HL-60 (cell line): ENCODE data around the gene NUDT14.

Experiments
- GABPA ChIP-seq: IDR thresholded peaks from 2 replicates; pipeline ENCODE4 v1.6.1; 2012; ENCODE audit warnings: low read depth
- POLR2AphosphoS5 ChIP-seq: IDR thresholded peaks from 2 replicates; pipeline ENCODE4 v1.6.1; 2012; ENCODE audit warnings: low read depth
- TF ChIP-seq, protein P1 (sequence below): IDR thresholded peaks from one replicate; pipeline ENCODE4 v1.5.1; 2011; ENCODE audit warnings: low read length, control low read depth, inconsistent platforms; ENCODE audit not compliant: insufficient read depth

DNA sequence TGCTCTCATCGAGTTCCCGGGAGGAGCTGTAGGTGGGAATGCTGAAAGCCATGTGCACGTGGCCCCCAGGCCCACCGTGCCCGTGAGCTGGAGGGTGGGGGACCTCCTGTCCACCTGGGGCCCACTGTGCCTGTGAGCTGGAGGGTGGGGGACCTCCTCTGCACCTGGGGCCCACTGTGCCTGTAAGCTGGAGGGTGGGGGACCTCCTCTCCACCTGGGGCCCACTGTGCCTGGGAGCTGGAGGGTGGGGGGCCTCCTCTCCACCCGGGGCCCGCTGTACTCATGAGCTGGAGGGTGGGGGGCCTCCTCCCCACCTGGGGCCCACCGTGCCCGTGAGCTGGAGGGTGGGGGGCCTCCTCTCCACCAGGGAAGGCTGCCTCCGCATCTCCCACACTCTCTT lies 13.9 kb upstream of the NUDT14 start:
- no peak for TF ChIP-seq GABPA
- TF ChIP-seq, protein P1, sequence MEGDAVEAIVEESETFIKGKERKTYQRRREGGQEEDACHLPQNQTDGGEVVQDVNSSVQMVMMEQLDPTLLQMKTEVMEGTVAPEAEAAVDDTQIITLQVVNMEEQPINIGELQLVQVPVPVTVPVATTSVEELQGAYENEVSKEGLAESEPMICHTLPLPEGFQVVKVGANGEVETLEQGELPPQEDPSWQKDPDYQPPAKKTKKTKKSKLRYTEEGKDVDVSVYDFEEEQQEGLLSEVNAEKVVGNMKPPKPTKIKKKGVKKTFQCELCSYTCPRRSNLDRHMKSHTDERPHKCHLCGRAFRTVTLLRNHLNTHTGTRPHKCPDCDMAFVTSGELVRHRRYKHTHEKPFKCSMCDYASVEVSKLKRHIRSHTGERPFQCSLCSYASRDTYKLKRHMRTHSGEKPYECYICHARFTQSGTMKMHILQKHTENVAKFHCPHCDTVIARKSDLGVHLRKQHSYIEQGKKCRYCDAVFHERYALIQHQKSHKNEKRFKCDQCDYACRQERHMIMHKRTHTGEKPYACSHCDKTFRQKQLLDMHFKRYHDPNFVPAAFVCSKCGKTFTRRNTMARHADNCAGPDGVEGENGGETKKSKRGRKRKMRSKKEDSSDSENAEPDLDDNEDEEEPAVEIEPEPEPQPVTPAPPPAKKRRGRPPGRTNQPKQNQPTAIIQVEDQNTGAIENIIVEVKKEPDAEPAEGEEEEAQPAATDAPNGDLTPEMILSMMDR: no peak
- no peak for TF ChIP-seq POLR2AphosphoS5
